ENCODE measurements around the gene TMEM131L. TPM values are rescaled to one million over a fixed set of nuclear protein-coding genes. Genes with fewer than 3 reads are reported as not detected.
"Not testable (repeated sequence)": the region's sequence is repeated elsewhere in the genome, so short reads cannot be mapped to it uniquely, and the experiment has no call there.

Gene TMEM131L
- total RNA-seq, 1 donor = 9.0 TPM

DNA sequence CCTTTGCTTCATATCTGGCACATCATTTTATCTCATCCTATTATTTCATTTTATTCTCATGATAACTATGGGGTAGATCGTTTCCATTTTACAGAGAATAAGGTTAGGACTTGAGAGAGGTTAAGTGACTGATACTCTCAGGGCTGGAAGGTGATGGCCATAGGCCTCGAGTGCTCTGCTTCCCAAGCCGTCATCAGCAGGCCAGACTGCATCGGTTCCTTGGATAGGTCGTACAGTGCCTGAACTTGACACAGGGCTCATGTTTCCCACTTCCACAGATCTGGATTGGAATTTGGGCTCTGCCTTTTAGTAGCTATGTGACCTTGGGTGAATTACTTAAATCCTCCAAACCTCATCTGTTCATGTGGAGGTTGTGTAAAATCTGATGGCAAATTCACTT, 81.4 kb downstream of the TMEM131L start:
- H3K4me1 ChIP-seq (ENCODE audit: insufficient read depth, low read length) = no peaks in the 10 kb centered on the region
- peaks cover 11% of the 10 kb centered on the region for H4K20me1 ChIP-seq (ENCODE audit: insufficient read depth, low read length)
- DNase-seq (ENCODE audit: insufficient read length, low spot score, missing footprints) = no peak
- no peaks in the 10 kb centered on the region for H3K79me2 ChIP-seq (ENCODE audit: insufficient read depth, low read length)
- no peak overlapping the region for H2AFZ ChIP-seq (ENCODE audit: low read length)
- no peak for TF ChIP-seq CTCF (IDR thresholded peaks at IDR 0.05; ENCODE audit: extremely low read depth, low read depth, low read length)
- H3K27ac ChIP-seq (ENCODE audit: low read depth, low read length) = no peak overlapping the region
- H3K4me2 ChIP-seq (ENCODE audit: insufficient read depth, low read length) = no peak overlapping the region
- no peak overlapping the region for H3K4me3 ChIP-seq (ENCODE audit: insufficient read depth, low read length)
- no peaks in the 10 kb centered on the region for H3K36me3 ChIP-seq (ENCODE audit: insufficient read depth, low read length)
- no peaks in the 10 kb centered on the region for H3K9me3 ChIP-seq (ENCODE audit: low read depth, low read length)
- no peaks in the 10 kb centered on the region for H3K27me3 ChIP-seq (ENCODE audit: insufficient read depth, low read length)

DNA sequence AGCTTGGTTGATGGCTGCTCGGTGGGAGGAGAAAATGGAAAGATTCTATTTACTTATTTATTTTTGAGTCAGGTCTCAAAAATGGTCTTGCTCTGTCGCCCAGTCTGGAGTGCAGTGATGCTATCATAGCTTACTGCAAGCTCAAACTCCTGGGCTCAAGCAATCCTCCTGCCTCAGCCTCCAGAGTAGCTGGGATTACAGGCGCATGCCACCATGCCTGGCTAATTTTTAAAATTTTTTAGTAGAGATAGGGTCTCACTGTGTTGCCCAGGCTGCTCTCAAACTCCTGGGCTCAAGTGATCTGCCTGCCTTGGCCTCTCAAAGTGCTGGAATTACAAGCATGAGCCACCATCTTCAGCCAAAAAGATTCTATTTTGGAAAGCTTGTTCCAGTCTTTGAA, 82.7 kb downstream of the TMEM131L start:
- H3K79me2 ChIP-seq (ENCODE audit: insufficient read depth, low read length); H3K4me1 ChIP-seq (ENCODE audit: insufficient read depth, low read length); H3K4me3 ChIP-seq (ENCODE audit: insufficient read depth, low read length); H3K27ac ChIP-seq (ENCODE audit: low read depth, low read length); H2AFZ ChIP-seq (ENCODE audit: low read length); H3K36me3 ChIP-seq (ENCODE audit: insufficient read depth, low read length); H3K4me2 ChIP-seq (ENCODE audit: insufficient read depth, low read length); H4K20me1 ChIP-seq (ENCODE audit: insufficient read depth, low read length); H3K27me3 ChIP-seq (ENCODE audit: insufficient read depth, low read length); DNase-seq (ENCODE audit: insufficient read length, low spot score, missing footprints); H3K9me3 ChIP-seq (ENCODE audit: low read depth, low read length): not testable (repeated sequence)

GRCh38 chr4:153549405-153549804, 83.2 kb downstream of the TMEM131L start:
- DNase-seq (ENCODE audit: insufficient read length, low spot score, missing footprints) = no peak
- Histone ChIP-seq H3K4me2 (ENCODE audit: insufficient read depth, low read length) (no peak overlapping the region), H3K9me3 (ENCODE audit: low read depth, low read length) (no peaks in the 10 kb centered on the region), H3K36me3 (ENCODE audit: insufficient read depth, low read length) (no peaks in the 10 kb centered on the region), H3K27me3 (ENCODE audit: insufficient read depth, low read length) (no peaks in the 10 kb centered on the region), H4K20me1 (ENCODE audit: insufficient read depth, low read length) (peaks cover 7% of the 10 kb centered on the region), H3K4me1 (ENCODE audit: insufficient read depth, low read length) (no peaks in the 10 kb centered on the region), H3K79me2 (ENCODE audit: insufficient read depth, low read length) (no peaks in the 10 kb centered on the region), H2AFZ (ENCODE audit: low read length) (no peak overlapping the region), H3K27ac (ENCODE audit: low read depth, low read length) (no peak overlapping the region), H3K4me3 (ENCODE audit: insufficient read depth, low read length) (no peak overlapping the region)
- no peak for TF ChIP-seq CTCF (IDR thresholded peaks at IDR 0.05; ENCODE audit: extremely low read depth, low read depth, low read length)

- H4K20me1 ChIP-seq (ENCODE audit: insufficient read depth, low read length) = no peaks in the 10 kb centered on the region
- TF ChIP-seq CTCF (IDR thresholded peaks at IDR 0.05; ENCODE audit: extremely low read depth, low read depth, low read length) = no peak
- no peaks in the 10 kb centered on the region for H3K9me3 ChIP-seq (ENCODE audit: low read depth, low read length)
- H3K4me2 ChIP-seq (ENCODE audit: insufficient read depth, low read length) = no peak overlapping the region
- no peaks in the 10 kb centered on the region for H3K79me2 ChIP-seq (ENCODE audit: insufficient read depth, low read length)
- no peak overlapping the region for H2AFZ ChIP-seq (ENCODE audit: low read length)
- H3K27ac ChIP-seq (ENCODE audit: low read depth, low read length) = no peak overlapping the region
- H3K4me1 ChIP-seq (ENCODE audit: insufficient read depth, low read length) = peaks cover 6% of the 10 kb centered on the region
- H3K36me3 ChIP-seq (ENCODE audit: insufficient read depth, low read length) = no peaks in the 10 kb centered on the region
- no peak for DNase-seq (ENCODE audit: insufficient read length, low spot score, missing footprints)
- no peak overlapping the region for H3K4me3 ChIP-seq (ENCODE audit: insufficient read depth, low read length)
- H3K27me3 ChIP-seq (ENCODE audit: insufficient read depth, low read length) = no peaks in the 10 kb centered on the region
These were observed 87.1 kb downstream of the TMEM131L start for GRCh38 chr4:153553155-153553818.
